ENCODE measurements around the gene LYRM9.
"Not testable (repeated sequence)": the region's sequence is repeated elsewhere in the genome, so short reads cannot be mapped to it uniquely, and the experiment has no call there.

LYRM9 gene

DNA sequence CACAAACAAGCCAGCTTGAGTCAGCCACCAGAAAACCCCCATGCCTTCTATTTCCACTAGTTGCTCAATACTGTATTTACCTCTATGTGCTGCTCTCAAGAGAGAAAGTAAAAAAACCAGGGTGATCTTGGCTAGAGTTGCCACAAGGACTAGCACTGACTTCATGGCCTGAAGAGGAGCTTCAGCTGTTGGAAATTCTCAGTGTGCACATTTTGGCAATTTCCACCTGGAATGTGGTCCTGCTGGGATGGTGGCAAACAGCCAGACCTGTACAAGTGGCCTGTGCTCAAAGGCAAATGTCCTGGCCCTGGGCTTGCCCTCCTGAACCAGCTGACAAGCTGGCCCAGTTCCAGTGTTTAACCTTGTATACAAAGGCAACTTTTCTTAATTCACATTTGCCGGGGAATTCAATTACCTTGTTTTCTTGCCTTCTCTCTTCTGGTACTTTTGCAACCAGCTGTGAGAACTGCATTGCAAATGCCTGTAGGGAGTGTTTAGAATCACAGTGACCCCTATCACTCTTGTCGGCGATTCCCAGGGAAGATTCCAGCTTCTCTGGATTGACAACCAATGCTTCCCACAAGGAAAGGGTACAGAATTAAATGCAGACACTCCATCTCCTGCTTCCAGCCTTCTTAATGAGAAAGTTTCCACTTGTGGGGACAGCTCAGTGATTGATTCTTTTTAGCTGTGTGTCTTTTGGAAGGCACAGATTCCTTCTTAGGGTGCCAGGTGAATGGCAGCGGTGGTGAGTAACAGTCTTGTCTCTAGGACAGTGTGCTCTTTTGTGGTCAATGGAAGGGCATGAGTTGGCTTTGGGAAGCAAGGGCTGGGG is 53.4 kb downstream of the LYRM9 start:
- not testable (repeated sequence) for DNase-seq (ENCODE audit: low spot score)

GRCh38 chr17:27838607-27839006 is 54.6 kb downstream of the LYRM9 start:
- not testable (repeated sequence) for DNase-seq (ENCODE audit: low spot score)

DNA sequence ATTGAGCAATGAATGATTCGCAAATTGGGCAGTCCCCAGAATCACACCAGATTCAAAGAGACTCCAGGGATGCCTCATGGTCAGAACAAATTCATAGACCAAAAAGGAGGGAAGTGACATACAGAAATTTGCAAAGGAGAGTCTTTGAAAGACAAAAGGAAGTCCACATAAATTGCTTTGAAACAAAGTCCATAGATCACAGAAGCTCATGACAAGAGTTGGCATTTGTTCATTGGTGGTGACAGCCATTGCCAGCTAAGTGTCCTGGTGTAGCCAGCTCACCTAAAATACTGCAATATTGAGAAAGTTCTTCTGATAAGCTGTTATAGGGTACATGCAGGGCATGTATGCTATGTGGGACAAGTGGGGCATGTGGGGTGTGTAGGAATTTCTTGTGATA is 55.4 kb downstream of the LYRM9 start:
- DNase-seq (ENCODE audit: low spot score), result not testable (repeated sequence)

DNA sequence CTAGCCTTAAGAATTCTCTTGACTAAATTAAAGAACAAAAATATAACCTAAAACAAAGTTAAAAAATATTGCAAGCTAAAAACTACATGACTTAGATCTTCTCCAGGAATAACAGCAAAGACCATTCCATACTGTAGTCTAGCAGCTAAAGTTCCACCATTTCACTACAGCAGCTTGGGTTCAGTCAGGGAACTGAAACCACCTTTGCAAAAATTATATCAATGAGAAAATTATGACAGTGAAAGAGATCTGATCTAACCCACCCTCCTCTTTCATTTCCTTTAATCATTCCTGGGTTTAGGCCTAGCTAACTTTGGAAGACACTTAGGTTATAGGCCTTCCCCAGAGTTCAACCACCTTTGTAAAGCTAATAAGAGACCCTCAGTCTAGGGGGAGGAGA is 56.5 kb downstream of the LYRM9 start:
- no peak for DNase-seq (ENCODE audit: low spot score)

DNA sequence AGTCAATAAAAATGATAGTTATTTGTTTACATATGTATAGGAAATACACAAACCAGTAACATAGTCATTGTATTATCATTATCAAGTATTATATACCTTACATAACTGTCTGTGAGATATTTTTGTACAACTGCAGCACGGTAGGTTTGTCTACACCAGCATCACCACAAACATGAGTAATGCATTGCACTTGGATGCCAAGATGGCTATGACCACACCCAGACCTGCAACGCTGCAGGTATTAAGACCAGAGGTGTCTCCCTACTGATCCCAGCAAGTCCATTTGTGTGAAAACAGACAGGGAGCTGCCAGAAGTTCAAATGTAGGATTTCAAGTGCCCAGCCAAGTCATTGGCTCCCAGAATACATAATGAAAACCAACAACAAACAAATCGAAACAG is 58.6 kb downstream of the LYRM9 start:
- no peak for DNase-seq (ENCODE audit: low spot score)

DNA sequence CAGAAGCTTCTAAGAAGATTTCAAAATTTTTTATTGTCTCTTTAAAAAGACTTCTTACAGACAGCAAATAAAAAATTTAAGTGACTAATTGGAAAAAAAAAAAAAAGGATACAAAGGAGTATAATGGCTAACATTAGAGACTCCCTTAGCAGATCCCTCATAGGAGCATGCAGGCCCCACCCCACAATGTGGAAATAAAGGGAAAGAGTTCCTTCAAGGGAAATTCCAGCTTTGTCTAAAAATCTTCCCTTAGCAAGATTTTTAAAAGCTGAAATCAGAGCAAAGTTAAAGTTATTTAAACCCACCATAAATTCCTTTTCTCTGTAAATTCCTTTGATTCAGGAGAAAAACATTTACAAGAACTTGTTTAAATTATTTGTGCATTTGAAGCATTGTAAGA is 60.3 kb downstream of the LYRM9 start:
- DNase-seq (ENCODE audit: low spot score), result no peak

- DNase-seq (ENCODE audit: low spot score), result not testable (repeated sequence)
Observed at GRCh38 chr17:27829888-27830287, 63.3 kb downstream of the LYRM9 start.

- not testable (repeated sequence) for DNase-seq (ENCODE audit: low spot score)
Observed at GRCh38 chr17:27829143-27829711, 63.9 kb downstream of the LYRM9 start.

Data from AG20443 (cell line).